ENCODE measurements around the gene ORAI3.

The ORAI3 gene

GRCh38 chr16:30921748-30922419, 27.0 kb upstream of the ORAI3 start (continued):
- no peak for TF ChIP-seq KLF8 (tag by site-specific recombination; IDR thresholded peaks at IDR 0.05)
- TF ChIP-seq ZNF704 (tag by site-specific recombination; IDR thresholded peaks at IDR 0.05): no peak
- no peak for TF ChIP-seq ZXDB (tag by site-specific recombination; IDR thresholded peaks at IDR 0.05)
- peak; percentile 81 for TF ChIP-seq ZBTB48 (tag by site-specific recombination; IDR thresholded peaks at IDR 0.05)
- no peak for TF ChIP-seq ZNF830 (tag by site-specific recombination; IDR thresholded peaks at IDR 0.05; ENCODE audit: low read depth)
- TF ChIP-seq BCL11A (tag by site-specific recombination; IDR thresholded peaks at IDR 0.05; ENCODE audit: low read depth): no peak
- TF ChIP-seq ZNF555 (tag by site-specific recombination; conservative IDR thresholded peaks at IDR 0.05): no peak
- TF ChIP-seq, protein P1, sequence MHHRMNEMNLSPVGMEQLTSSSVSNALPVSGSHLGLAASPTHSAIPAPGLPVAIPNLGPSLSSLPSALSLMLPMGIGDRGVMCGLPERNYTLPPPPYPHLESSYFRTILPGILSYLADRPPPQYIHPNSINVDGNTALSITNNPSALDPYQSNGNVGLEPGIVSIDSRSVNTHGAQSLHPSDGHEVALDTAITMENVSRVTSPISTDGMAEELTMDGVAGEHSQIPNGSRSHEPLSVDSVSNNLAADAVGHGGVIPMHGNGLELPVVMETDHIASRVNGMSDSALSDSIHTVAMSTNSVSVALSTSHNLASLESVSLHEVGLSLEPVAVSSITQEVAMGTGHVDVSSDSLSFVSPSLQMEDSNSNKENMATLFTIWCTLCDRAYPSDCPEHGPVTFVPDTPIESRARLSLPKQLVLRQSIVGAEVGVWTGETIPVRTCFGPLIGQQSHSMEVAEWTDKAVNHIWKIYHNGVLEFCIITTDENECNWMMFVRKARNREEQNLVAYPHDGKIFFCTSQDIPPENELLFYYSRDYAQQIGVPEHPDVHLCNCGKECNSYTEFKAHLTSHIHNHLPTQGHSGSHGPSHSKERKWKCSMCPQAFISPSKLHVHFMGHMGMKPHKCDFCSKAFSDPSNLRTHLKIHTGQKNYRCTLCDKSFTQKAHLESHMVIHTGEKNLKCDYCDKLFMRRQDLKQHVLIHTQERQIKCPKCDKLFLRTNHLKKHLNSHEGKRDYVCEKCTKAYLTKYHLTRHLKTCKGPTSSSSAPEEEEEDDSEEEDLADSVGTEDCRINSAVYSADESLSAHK (tag by site-specific recombination; IDR thresholded peaks at IDR 0.05): no peak; the same call in 1 of the 2 replicates
- TF ChIP-seq ZNF221 (tag by site-specific recombination; IDR thresholded peaks at IDR 0.05; ENCODE audit: borderline replicate concordance): no peak
- no peak for TF ChIP-seq ZNF175 (tag by site-specific recombination; IDR thresholded peaks at IDR 0.05)
- no peak for TF ChIP-seq ZIC2 (tag by site-specific recombination; IDR thresholded peaks at IDR 0.05)
- 0 out of 2 replicates have a peak, but pooled peaks have one; percentile 3 for TF ChIP-seq ZSCAN23 (tag by site-specific recombination; IDR thresholded peaks at IDR 0.05)
- TF ChIP-seq ZNF621 (tag by site-specific recombination; IDR thresholded peaks at IDR 0.05): no peak
- TF ChIP-seq ZNF416 (tag by site-specific recombination; IDR thresholded peaks at IDR 0.05): no peak
- TF ChIP-seq ZNF561 (tag by site-specific recombination; IDR thresholded peaks at IDR 0.05; ENCODE audit: borderline replicate concordance): no peak
- TF ChIP-seq, protein P2, sequence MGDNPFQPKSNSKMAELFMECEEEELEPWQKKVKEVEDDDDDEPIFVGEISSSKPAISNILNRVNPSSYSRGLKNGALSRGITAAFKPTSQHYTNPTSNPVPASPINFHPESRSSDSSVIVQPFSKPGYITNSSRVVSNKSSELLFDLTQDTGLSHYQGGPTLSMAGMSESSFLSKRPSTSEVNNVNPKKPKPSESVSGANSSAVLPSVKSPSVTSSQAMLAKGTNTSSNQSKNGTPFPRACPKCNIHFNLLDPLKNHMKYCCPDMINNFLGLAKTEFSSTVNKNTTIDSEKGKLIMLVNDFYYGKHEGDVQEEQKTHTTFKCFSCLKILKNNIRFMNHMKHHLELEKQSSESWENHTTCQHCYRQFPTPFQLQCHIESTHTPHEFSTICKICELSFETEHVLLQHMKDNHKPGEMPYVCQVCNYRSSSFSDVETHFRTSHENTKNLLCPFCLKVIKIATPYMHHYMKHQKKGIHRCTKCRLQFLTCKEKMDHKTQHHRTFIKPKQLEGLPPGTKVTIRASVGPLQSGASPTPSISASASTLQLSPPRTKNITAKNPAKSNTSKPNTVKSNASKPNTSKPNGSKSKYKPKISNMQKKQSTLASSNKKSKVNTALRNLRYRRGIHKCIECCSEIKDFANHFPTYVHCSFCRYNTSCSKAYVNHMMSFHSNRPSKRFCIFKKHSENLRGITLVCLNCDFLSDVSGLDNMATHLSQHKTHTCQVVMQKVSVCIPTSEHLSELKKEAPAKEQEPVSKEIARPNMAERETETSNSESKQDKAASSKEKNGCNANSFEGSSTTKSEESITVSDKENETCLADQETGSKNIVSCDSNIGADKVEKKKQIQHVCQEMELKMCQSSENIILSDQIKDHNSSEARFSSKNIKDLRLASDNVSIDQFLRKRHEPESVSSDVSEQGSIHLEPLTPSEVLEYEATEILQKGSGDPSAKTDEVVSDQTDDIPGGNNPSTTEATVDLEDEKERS (tag by site-specific recombination; IDR thresholded peaks at IDR 0.05): no peak
- TF ChIP-seq KLF10 (tag by site-specific recombination; IDR thresholded peaks at IDR 0.05): no peak; the same call in none of the 2 replicates
- no peak; the same call in 1 of the 2 replicates for TF ChIP-seq ZNF391 (tag by site-specific recombination; IDR thresholded peaks at IDR 0.05; ENCODE audit: borderline replicate concordance, low read depth)
- 0 out of 2 replicates have a peak, but pooled peaks have one; percentile 18 for TF ChIP-seq ZNF184 (tag by site-specific recombination; IDR thresholded peaks at IDR 0.05)
- TF ChIP-seq ZFP3 (tag by site-specific recombination; IDR thresholded peaks at IDR 0.05; ENCODE audit: low read depth): no peak
- TF ChIP-seq ZNF596 (tag by site-specific recombination; IDR thresholded peaks at IDR 0.05): no peak
- no peak for TF ChIP-seq ZNF626 (tag by site-specific recombination; IDR thresholded peaks at IDR 0.05)
- TF ChIP-seq ZNF24 (tag by site-specific recombination; IDR thresholded peaks at IDR 0.05): peak; percentile 65
- TF ChIP-seq ZNF544 (tag by site-specific recombination; IDR thresholded peaks at IDR 0.05): no peak
- TF ChIP-seq SP2 (tag by site-specific recombination; IDR thresholded peaks at IDR 0.05): peak; percentile 93
- TF ChIP-seq ZNF394 (tag by site-specific recombination; IDR thresholded peaks at IDR 0.05; ENCODE audit: borderline replicate concordance): peak; percentile 40
- TF ChIP-seq, protein P3, sequence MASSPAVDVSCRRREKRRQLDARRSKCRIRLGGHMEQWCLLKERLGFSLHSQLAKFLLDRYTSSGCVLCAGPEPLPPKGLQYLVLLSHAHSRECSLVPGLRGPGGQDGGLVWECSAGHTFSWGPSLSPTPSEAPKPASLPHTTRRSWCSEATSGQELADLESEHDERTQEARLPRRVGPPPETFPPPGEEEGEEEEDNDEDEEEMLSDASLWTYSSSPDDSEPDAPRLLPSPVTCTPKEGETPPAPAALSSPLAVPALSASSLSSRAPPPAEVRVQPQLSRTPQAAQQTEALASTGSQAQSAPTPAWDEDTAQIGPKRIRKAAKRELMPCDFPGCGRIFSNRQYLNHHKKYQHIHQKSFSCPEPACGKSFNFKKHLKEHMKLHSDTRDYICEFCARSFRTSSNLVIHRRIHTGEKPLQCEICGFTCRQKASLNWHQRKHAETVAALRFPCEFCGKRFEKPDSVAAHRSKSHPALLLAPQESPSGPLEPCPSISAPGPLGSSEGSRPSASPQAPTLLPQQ (tag by site-specific recombination; IDR thresholded peaks at IDR 0.05): 0 out of 2 replicates have a peak, but pooled peaks have one; percentile 42
- TF ChIP-seq ZBTB21 (tag by site-specific recombination; IDR thresholded peaks at IDR 0.05): no peak
- TF ChIP-seq ZFP41 (tag by site-specific recombination; IDR thresholded peaks at IDR 0.05; ENCODE audit: borderline replicate concordance): no peak
- TF ChIP-seq SP7 (tag by site-specific recombination; IDR thresholded peaks at IDR 0.05): no peak
- TF ChIP-seq ZNF560 (tag by site-specific recombination; IDR thresholded peaks at IDR 0.05; ENCODE audit: borderline replicate concordance): no peak
- no peak; the same call in none of the 2 replicates for TF ChIP-seq ZNF843 (tag by site-specific recombination; IDR thresholded peaks at IDR 0.05)
- no peak for TF ChIP-seq ZNF549 (tag by site-specific recombination; IDR thresholded peaks at IDR 0.05)
- no peak for TF ChIP-seq HOXD13 (CRISPR knock-in tag; IDR thresholded peaks at IDR 0.05; ENCODE audit: borderline replicate concordance)
